HCT116 (cell line): ENCODE measurements around the gene BCL2L2.

Experiments used
- ATF3 ChIP-seq: IDR thresholded peaks from 2 replicates; pipeline ENCODE4 v1.6.1; 2012
- CTCF ChIP-seq, 3 experiments: fragments of 200-600 bp in 1 of 3; sonication (generic) in 1 of 3; IDR thresholded peaks in 2 of 3; conservative IDR thresholded peaks in 1 of 3; 2 replicates each; pipeline ENCODE4 v1.5.1; 2012 to 2017; ENCODE audit warnings: low read depth in 2 of 3, low read length in 2 of 3, antibody characterized with exemption in 1 of 3, borderline replicate concordance in 1 of 3, control low read depth in 1 of 3, mild to moderate bottlenecking in 1 of 3, mixed read lengths in 1 of 3, mixed run types in 1 of 3, moderate library complexity in 1 of 3; ENCODE audit not compliant: insufficient read depth in 1 of 3
- EZH2 ChIP-seq: fragments of 200-600 bp; sonication (generic); IDR thresholded peaks from 2 replicates; pipeline ENCODE4 v1.6.1; 2017; ENCODE audit warnings: antibody characterized with exemption, mixed run types
- EZH2phosphoT487 ChIP-seq: fragments of 200-600 bp; IDR thresholded peaks from 2 replicates; pipeline ENCODE4 v1.6.1; 2018; ENCODE audit warnings: antibody characterized with exemption, borderline replicate concordance
- POLR2A ChIP-seq: IDR thresholded peaks from 2 replicates; pipeline ENCODE4 v1.7.0; 2011; ENCODE audit warnings: borderline replicate concordance; ENCODE audit not compliant: insufficient read depth, insufficient read length; ENCODE audit errors: extremely low read depth
- REST ChIP-seq: IDR thresholded peaks from 2 replicates; pipeline ENCODE4 v1.6.1; 2012; ENCODE audit warnings: low read depth
- ZNF274 ChIP-seq: fragments of 200-500 bp; sonication (Bioruptor generic); IDR thresholded peaks from 2 replicates; pipeline ENCODE4 v1.6.1; 2014; ENCODE audit warnings: mild to moderate bottlenecking, low read depth, low read length, inconsistent platforms

- TF ChIP-seq CTCF (IDR thresholded peaks at IDR 0.05 in 2 of 3, conservative IDR thresholded peaks at IDR 0.05 in 1 of 3; ENCODE audit: borderline replicate concordance in 1 of 3, insufficient read depth in 1 of 3, low read depth in 2 of 3, low read length in 2 of 3) (no peak), REST (no peak), ATF3 (no peak), POLR2A (no peak), EZH2 (no peak), EZH2phosphoT487 (no peak), ZNF274 (no peak)
These were observed 50.6 kb downstream of the BCL2L2 start for GRCh38 chr14:23357261-23357660.
